ENCODE data around the gene RAB35. TPM values are rescaled to one million over a fixed set of nuclear protein-coding genes. Genes with fewer than 3 reads are reported as not detected.

Gene RAB35
- polyA plus RNA-seq, 1 of the 3 experiments (the other 2 are of a cell fraction) = 41.8 TPM

DNA sequence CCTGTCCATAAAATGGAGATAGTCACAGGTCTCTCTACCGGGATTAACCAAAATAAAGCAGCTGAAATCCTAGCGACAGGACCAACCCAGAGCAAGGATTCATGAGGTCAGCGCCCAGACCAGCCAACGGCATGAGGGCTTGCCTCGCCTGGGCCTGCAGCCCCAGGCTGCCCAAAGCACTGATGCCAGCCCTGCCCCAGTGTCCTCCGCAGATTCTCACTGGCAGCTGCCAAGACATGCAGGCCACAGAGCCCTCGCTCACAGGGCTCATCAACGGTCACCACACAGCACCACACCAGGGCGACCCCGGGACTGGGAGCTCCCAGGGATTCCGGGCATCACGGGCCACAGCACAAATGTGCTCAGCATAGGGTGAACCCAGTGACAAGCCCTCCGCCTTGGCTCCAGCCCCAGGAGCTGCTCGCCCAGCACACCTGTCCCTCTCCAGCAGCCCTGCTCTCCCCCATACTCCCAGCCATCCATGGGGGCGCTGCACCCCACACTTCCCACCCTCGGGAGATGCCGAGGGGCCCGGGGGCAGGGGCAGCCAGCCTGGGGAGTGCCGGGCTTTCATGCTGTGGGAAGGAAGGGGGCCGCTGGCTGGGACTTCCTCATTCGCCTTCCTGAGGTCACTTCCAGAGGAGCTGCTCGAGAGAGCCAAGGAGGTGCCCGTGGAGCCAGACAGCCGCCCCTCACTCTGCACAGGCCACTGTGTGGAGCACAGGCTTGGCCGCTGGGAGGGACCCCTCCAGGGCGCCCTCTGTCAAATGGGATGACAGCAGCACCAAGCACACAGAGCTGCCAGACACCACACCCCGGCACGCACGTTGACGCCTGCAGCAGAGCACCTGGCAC is 14.1 kb downstream of the RAB35 start:
- POLR2A ChIA-PET = interaction anchor here (0.6 to 1.6 kb wide), 6 partner anchors 9 to 1696 kb away, joined by 3 to 5 read pairs (median 3); partner anchors contain the start of gene RPLP0
- Histone ChIP-seq H2AFZ (ENCODE audit: low read depth) (no peak overlapping the region), H3K79me2 (ENCODE audit: insufficient read depth) (peaks cover 90% of the 10 kb centered on the region), H3K9me2 (no peaks in the 10 kb centered on the region), H3K4me3 (ENCODE audit: low read depth in 2 of 2, low read length in 1 of 2) (no peak overlapping the region), H3K27me3 (ENCODE audit: insufficient read depth) (no peaks in the 10 kb centered on the region), H3K27ac (ENCODE audit: low read depth in 2 of 2, low read length in 1 of 2) (peak overlapping the region in 1 of 2 experiments; percentile 85; a peak in 1 of 4 replicates), H3K4me2 (no peak overlapping the region), H3K9ac (no peak overlapping the region), H4K20me1 (ENCODE audit: insufficient read depth) (peaks cover 80% of the 10 kb centered on the region), H3K4me1 (ENCODE audit: control insufficient read depth in 1 of 2, insufficient read depth in 2 of 2, low read depth in 1 of 2, low read length in 1 of 2) (peaks cover 0 to 37% of the 10 kb centered on the region in 2 experiments; a peak in 1 of 4 replicates), H3K36me3 (replicated peaks in 1 of 2; ENCODE audit: control insufficient read depth in 1 of 2, insufficient read depth in 2 of 2, low read length in 1 of 2) (peaks cover 0 to 42% of the 10 kb centered on the region in 2 experiments), H3F3A (replicated peaks; ENCODE audit: insufficient read depth) (no peaks in the 10 kb centered on the region), H3K9me3 (no peaks in the 10 kb centered on the region)
- DNase-seq = no peak
- CTCF ChIA-PET = interaction anchor here (1.2 to 2.6 kb wide), 3 partner anchors 10 to 15 kb away, joined by 3 to 10 read pairs (median 8); no protein-coding TSS in a partner anchor
- WGBS (ENCODE audit: low lambda C conversion rate) = 91% methylated on average over 11 of the region's 30 CpGs
- TF ChIP-seq FOXM1 (IDR thresholded peaks at IDR 0.05; ENCODE audit: low read depth) (no peak), RXRA (IDR thresholded peaks at IDR 0.05; ENCODE audit: borderline replicate concordance, low read depth) (no peak), RAD21 (IDR thresholded peaks at IDR 0.05; ENCODE audit: low read length) (no peak), RCOR1 (IDR thresholded peaks at IDR 0.05; ENCODE audit: low read length) (no peak), SIN3A (IDR thresholded peaks at IDR 0.05; ENCODE audit: borderline replicate concordance, low read depth, low read length) (no peak), POLR2AphosphoS5 (IDR thresholded peaks at IDR 0.05; ENCODE audit: low read depth, low read length) (no peak), EP300 (IDR thresholded peaks at IDR 0.05; ENCODE audit: borderline replicate concordance in 1 of 2, low read depth in 1 of 2, low read length in 1 of 2) (no peak), ELF1 (IDR thresholded peaks at IDR 0.05) (no peak), EZH2phosphoT487 (IDR thresholded peaks at IDR 0.05; ENCODE audit: borderline replicate concordance, low read depth) (no peak)
- TF ChIP-seq, protein P1, sequence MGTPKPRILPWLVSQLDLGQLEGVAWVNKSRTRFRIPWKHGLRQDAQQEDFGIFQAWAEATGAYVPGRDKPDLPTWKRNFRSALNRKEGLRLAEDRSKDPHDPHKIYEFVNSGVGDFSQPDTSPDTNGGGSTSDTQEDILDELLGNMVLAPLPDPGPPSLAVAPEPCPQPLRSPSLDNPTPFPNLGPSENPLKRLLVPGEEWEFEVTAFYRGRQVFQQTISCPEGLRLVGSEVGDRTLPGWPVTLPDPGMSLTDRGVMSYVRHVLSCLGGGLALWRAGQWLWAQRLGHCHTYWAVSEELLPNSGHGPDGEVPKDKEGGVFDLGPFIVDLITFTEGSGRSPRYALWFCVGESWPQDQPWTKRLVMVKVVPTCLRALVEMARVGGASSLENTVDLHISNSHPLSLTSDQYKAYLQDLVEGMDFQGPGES (IDR thresholded peaks at IDR 0.05; ENCODE audit: low read depth, low read length) = no peak

DNA sequence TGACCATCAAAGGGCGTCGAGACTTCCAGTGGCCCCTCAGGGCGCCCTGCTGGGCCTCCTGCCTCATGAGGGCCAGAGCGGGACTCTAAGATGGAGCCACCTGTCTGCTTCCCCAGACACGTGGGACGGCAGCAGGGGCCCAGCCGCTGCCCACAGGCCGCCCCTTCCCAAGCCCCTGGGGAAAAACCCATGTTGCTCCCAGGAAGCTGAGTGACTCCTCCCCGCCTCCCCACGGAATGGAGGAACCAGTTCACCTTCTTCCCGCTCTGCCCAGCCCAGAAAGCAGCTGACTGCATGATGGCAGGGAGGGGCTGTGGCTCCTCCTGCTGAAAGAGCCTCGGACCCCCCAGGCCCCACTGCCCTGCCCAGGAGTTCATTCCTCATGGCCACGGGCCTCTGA is 14.9 kb downstream of the RAB35 start:
- Histone ChIP-seq H2AFZ (ENCODE audit: low read depth) (no peak overlapping the region), H3K9me2 (no peaks in the 10 kb centered on the region), H3K9me3 (no peaks in the 10 kb centered on the region), H3K4me2 (no peak overlapping the region), H3K79me2 (ENCODE audit: insufficient read depth) (peaks cover 82% of the 10 kb centered on the region), H3F3A (replicated peaks; ENCODE audit: insufficient read depth) (no peaks in the 10 kb centered on the region), H3K36me3 (replicated peaks in 1 of 2; ENCODE audit: control insufficient read depth in 1 of 2, insufficient read depth in 2 of 2, low read length in 1 of 2) (peaks cover 0 to 50% of the 10 kb centered on the region in 2 experiments), H3K27me3 (ENCODE audit: insufficient read depth) (no peaks in the 10 kb centered on the region), H3K4me3 (ENCODE audit: low read depth in 2 of 2, low read length in 1 of 2) (no peak overlapping the region), H4K20me1 (ENCODE audit: insufficient read depth) (peaks cover 74% of the 10 kb centered on the region), H3K9ac (no peak overlapping the region), H3K4me1 (ENCODE audit: control insufficient read depth in 1 of 2, insufficient read depth in 2 of 2, low read depth in 1 of 2, low read length in 1 of 2) (peaks cover 0 to 37% of the 10 kb centered on the region in 2 experiments; a peak in 1 of 4 replicates), H3K27ac (ENCODE audit: low read depth in 2 of 2, low read length in 1 of 2) (peak overlapping the region in 1 of 2 experiments; percentile 85; a peak in 2 of 4 replicates)
- 100% methylated on average over 5 of the region's 13 CpGs for WGBS (ENCODE audit: low lambda C conversion rate)
- CTCF ChIA-PET = interaction anchor here (1.2 to 2.6 kb wide), 6 partner anchors 10 to 15 kb away, joined by 3 to 10 read pairs (median 8); partner anchors contain the start of gene RAB35
- no peak for DNase-seq
- POLR2A ChIA-PET = interaction anchor here (0.6 to 1.8 kb wide), 4 partner anchors 14 to 312 kb away, joined by 3 to 10 read pairs (median 4); partner anchors contain the start of genes RNU4-2 and RPLP0
- TF ChIP-seq, protein P2, sequence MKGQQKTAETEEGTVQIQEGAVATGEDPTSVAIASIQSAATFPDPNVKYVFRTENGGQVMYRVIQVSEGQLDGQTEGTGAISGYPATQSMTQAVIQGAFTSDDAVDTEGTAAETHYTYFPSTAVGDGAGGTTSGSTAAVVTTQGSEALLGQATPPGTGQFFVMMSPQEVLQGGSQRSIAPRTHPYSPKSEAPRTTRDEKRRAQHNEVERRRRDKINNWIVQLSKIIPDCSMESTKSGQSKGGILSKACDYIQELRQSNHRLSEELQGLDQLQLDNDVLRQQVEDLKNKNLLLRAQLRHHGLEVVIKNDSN (IDR thresholded peaks at IDR 0.05; ENCODE audit: borderline replicate concordance, low read depth) = no peak
- no peak for TF ChIP-seq GABPA (IDR thresholded peaks at IDR 0.05; ENCODE audit: low read depth)
- TF ChIP-seq NFIC (IDR thresholded peaks at IDR 0.05; ENCODE audit: borderline replicate concordance) = no peak
- no peak for TF ChIP-seq GATA2 (CRISPR knock-in tag; IDR thresholded peaks at IDR 0.05)
- no peak for TF ChIP-seq SIN3A (IDR thresholded peaks at IDR 0.05; ENCODE audit: borderline replicate concordance, low read depth, low read length)
- no peak for TF ChIP-seq TEAD4 (IDR thresholded peaks at IDR 0.05; ENCODE audit: borderline replicate concordance, insufficient read depth)
- no peak for TF ChIP-seq RAD21 (IDR thresholded peaks at IDR 0.05; ENCODE audit: low read length)
- TF ChIP-seq NRF1 (IDR thresholded peaks at IDR 0.05; ENCODE audit: low read depth, low read length) = no peak
- TF ChIP-seq, protein P3, sequence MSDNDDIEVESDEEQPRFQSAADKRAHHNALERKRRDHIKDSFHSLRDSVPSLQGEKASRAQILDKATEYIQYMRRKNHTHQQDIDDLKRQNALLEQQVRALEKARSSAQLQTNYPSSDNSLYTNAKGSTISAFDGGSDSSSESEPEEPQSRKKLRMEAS (IDR thresholded peaks at IDR 0.05; ENCODE audit: low read depth) = no peak
- TF ChIP-seq RXRA (IDR thresholded peaks at IDR 0.05; ENCODE audit: borderline replicate concordance, low read depth) = no peak
- TF ChIP-seq RFX5 (IDR thresholded peaks at IDR 0.05; ENCODE audit: low read length) = no peak
- TF ChIP-seq CHD2 (IDR thresholded peaks at IDR 0.05; ENCODE audit: low read length, partially characterized antibody) = no peak
- TF ChIP-seq MEF2A (IDR thresholded peaks at IDR 0.05; ENCODE audit: borderline replicate concordance, low read depth) = no peak
- TF ChIP-seq EZH2phosphoT487 (IDR thresholded peaks at IDR 0.05; ENCODE audit: borderline replicate concordance, low read depth) = no peak
- TF ChIP-seq YY1 (IDR thresholded peaks at IDR 0.05; ENCODE audit: low read depth) = no peak
- TF ChIP-seq FOXM1 (IDR thresholded peaks at IDR 0.05; ENCODE audit: low read depth) = no peak
- no peak for TF ChIP-seq FOSL2 (IDR thresholded peaks at IDR 0.05; ENCODE audit: borderline replicate concordance, low read depth)

All from SK-N-SH (cell line).